ENCODE measurements around the gene MCHR1.
A peak's percentile ranks its signal among the peaks of the same experiment; 100 is the strongest.

Gene MCHR1

GRCh38 chr22:40703174-40703573 lies 23.9 kb downstream of the MCHR1 start:
- peak; percentile 26 for DNase-seq (ENCODE audit: low read depth)
- 0 out of 2 replicates have a peak, but pooled peaks have one; percentile 13 for TF ChIP-seq MAX (IDR thresholded peaks at IDR 0.05; ENCODE audit: low read depth, low read length)
- no peak for TF ChIP-seq CTCF (IDR thresholded peaks at IDR 0.05; ENCODE audit: low read depth, low read length)
- H3K4me3 ChIP-seq (ENCODE audit: low read depth, low read length): no peak overlapping the region

GRCh38 chr22:40703736-40704135 lies 24.5 kb downstream of the MCHR1 start:
- H3K4me3 ChIP-seq (ENCODE audit: low read depth, low read length): no peak overlapping the region

GRCh38 chr22:40705918-40706682 lies 26.8 kb downstream of the MCHR1 start:
- TF ChIP-seq MYC (IDR thresholded peaks at IDR 0.05; ENCODE audit: low read depth, low read length) (no peak), POLR2A (IDR thresholded peaks at IDR 0.05; ENCODE audit: extremely low read depth, insufficient read length) (no peak), CTCF (IDR thresholded peaks at IDR 0.05; ENCODE audit: low read depth, low read length) (no peak), MAX (IDR thresholded peaks at IDR 0.05; ENCODE audit: low read depth, low read length) (no peak)

More at GRCh38 chr22:40703736-40704135, 24.5 kb downstream of the MCHR1 start:
- no peak for TF ChIP-seq MYC (IDR thresholded peaks at IDR 0.05; ENCODE audit: low read depth, low read length)
- no peak for DNase-seq (ENCODE audit: low read depth)

GRCh38 chr22:40707154-40707553 lies 27.9 kb downstream of the MCHR1 start:
- DNase-seq (ENCODE audit: low read depth): no peak
- no peak overlapping the region for H3K4me3 ChIP-seq (ENCODE audit: low read depth, low read length)
- TF ChIP-seq POLR2A (IDR thresholded peaks at IDR 0.05; ENCODE audit: extremely low read depth, insufficient read length): no peak
- no peak for TF ChIP-seq MYC (IDR thresholded peaks at IDR 0.05; ENCODE audit: low read depth, low read length)

More at GRCh38 chr22:40705918-40706682, 26.8 kb downstream of the MCHR1 start:
- no peak for DNase-seq (ENCODE audit: low read depth)
- H3K4me3 ChIP-seq (ENCODE audit: low read depth, low read length): no peak overlapping the region

GRCh38 chr22:40708177-40708576 lies 28.9 kb downstream of the MCHR1 start:
- no peak overlapping the region for H3K4me3 ChIP-seq (ENCODE audit: low read depth, low read length)
- TF ChIP-seq CTCF (IDR thresholded peaks at IDR 0.05; ENCODE audit: low read depth, low read length): no peak
- no peak for TF ChIP-seq POLR2A (IDR thresholded peaks at IDR 0.05; ENCODE audit: extremely low read depth, insufficient read length)
- no peak for TF ChIP-seq MAX (IDR thresholded peaks at IDR 0.05; ENCODE audit: low read depth, low read length)
- TF ChIP-seq MYC (IDR thresholded peaks at IDR 0.05; ENCODE audit: low read depth, low read length): no peak
- no peak for DNase-seq (ENCODE audit: low read depth)

- peak; percentile 34 for DNase-seq (ENCODE audit: low read depth)
- TF ChIP-seq POLR2A (IDR thresholded peaks at IDR 0.05; ENCODE audit: extremely low read depth, insufficient read length): no peak
- no peak overlapping the region for H3K4me3 ChIP-seq (ENCODE audit: low read depth, low read length)
These were observed 30.6 kb downstream of the MCHR1 start for GRCh38 chr22:40709752-40710413.

GRCh38 chr22:40712311-40712710 lies 33.0 kb downstream of the MCHR1 start:
- TF ChIP-seq CTCF (IDR thresholded peaks at IDR 0.05; ENCODE audit: low read depth, low read length) (no peak), MYC (IDR thresholded peaks at IDR 0.05; ENCODE audit: low read depth, low read length) (no peak), MAX (IDR thresholded peaks at IDR 0.05; ENCODE audit: low read depth, low read length) (no peak), POLR2A (IDR thresholded peaks at IDR 0.05; ENCODE audit: extremely low read depth, insufficient read length) (no peak)
- no peak overlapping the region for H3K4me3 ChIP-seq (ENCODE audit: low read depth, low read length)
- no peak for DNase-seq (ENCODE audit: low read depth)

Measured in NB4 (cell line).